HEK293 (cell line): ENCODE data around the gene SAP25.
"Not testable (repeated sequence)": the region's sequence is repeated elsewhere in the genome, so short reads cannot be mapped to it uniquely, and the experiment has no call there.

ENCODE experiments used
- CTCF ChIA-PET: fragments of 350-600 bp; formaldehyde crosslinking; extraction: SDS; loops from one replicate; lab custom pipeline; 2021; ENCODE audit warnings: antibody characterized with exemption; lab: Yijun Ruan, JAX
- POLR2A ChIA-PET: fragments of 300-600 bp; formaldehyde crosslinking; extraction: SDS; loops from one replicate; lab custom pipeline; 2020; ENCODE audit warnings: antibody characterized with exemption, inconsistent platforms; lab: Yijun Ruan, JAX
- H3K27ac ChIP-seq: fragments of 200-500 bp; sonication (Bioruptor generic); 2 replicates; pipeline ENCODE4 v1.5.1; 2014; ENCODE audit warnings: low read depth, low read length, control low read depth, inconsistent platforms; ENCODE audit errors: extremely low read depth
- H3K36me3 ChIP-seq, 2 experiments: fragments of 200-500 bp in 1 of 2; sonication (Bioruptor generic) in 1 of 2; 1 replicate in 1 of 2; 2 replicates in 1 of 2; pipeline ENCODE4 v1.5.1; 2014 to 2017; ENCODE audit warnings: inconsistent platforms in 2 of 2, low read length in 2 of 2; ENCODE audit not compliant: control insufficient read depth in 2 of 2, insufficient read depth in 1 of 2
- H3K4me1 ChIP-seq: fragments of 200-500 bp; sonication (Bioruptor generic); 2 replicates; pipeline ENCODE4 v1.5.1; 2014; ENCODE audit warnings: mild to moderate bottlenecking, low read length, inconsistent platforms; ENCODE audit not compliant: control insufficient read depth, insufficient read depth
- H3K4me3 ChIP-seq: 2 replicates; pipeline ENCODE4 v1.5.1; 2011; ENCODE audit warnings: low read depth, mild to moderate bottlenecking, control low read depth, low read length, moderate library complexity
- H3K9me3 ChIP-seq: fragments of 200-500 bp; sonication (Bioruptor generic); 2 replicates; pipeline ENCODE4 v1.5.1; 2014; ENCODE audit warnings: low read depth, low read length, inconsistent platforms; ENCODE audit not compliant: control insufficient read depth, insufficient read depth
- BCL11A ChIP-seq: fragments of 450-650 bp; formaldehyde crosslinking; IDR thresholded peaks from 2 replicates; pipeline ENCODE4 v1.5.1; 2016; ENCODE audit warnings: low read depth, missing biosample characterization, missing genetic modification characterization
- BCL11B ChIP-seq: fragments of 450-650 bp; formaldehyde crosslinking; IDR thresholded peaks from 2 replicates; pipeline ENCODE4 v1.5.1; 2016; ENCODE audit warnings: low read depth, missing biosample characterization, missing genetic modification characterization
- GLIS1 ChIP-seq: fragments of 450-650 bp; formaldehyde crosslinking; IDR thresholded peaks from 2 replicates; pipeline ENCODE4 v1.5.1; 2016; ENCODE audit warnings: missing biosample characterization, missing genetic modification characterization
- HOXA7 ChIP-seq: sonication (generic); formaldehyde crosslinking; IDR thresholded peaks from 2 replicates; pipeline ENCODE4 v1.8.1; 2022; ENCODE audit warnings: missing genetic modification reagents, borderline replicate concordance
- KLF7 ChIP-seq: fragments of 450-650 bp; formaldehyde crosslinking; IDR thresholded peaks from 2 replicates; pipeline ENCODE4 v1.5.1; 2016; ENCODE audit warnings: missing biosample characterization, missing genetic modification characterization, borderline replicate concordance
- PBX3 ChIP-seq: sonication (generic); formaldehyde crosslinking; IDR thresholded peaks from 2 replicates; pipeline ENCODE4 v1.8.1; 2022; ENCODE audit warnings: mild to moderate bottlenecking, moderate library complexity, missing genetic modification reagents
- YY2 ChIP-seq: fragments of 450-650 bp; formaldehyde crosslinking; IDR thresholded peaks from 2 replicates; pipeline ENCODE4 v1.5.1; 2016; ENCODE audit warnings: missing biosample characterization, missing genetic modification characterization
- ZBTB44 ChIP-seq: fragments of 450-650 bp; IDR thresholded peaks from 2 replicates; pipeline ENCODE4 v1.5.1; 2018; ENCODE audit warnings: missing biosample characterization, mild to moderate bottlenecking, missing genetic modification characterization
- ZNF10 ChIP-seq: fragments of 450-650 bp; formaldehyde crosslinking; IDR thresholded peaks from 2 replicates; pipeline ENCODE4 v1.5.1; 2017; ENCODE audit warnings: missing biosample characterization, missing genetic modification characterization
- ZNF132 ChIP-seq: fragments of 450-650 bp; formaldehyde crosslinking; IDR thresholded peaks from 2 replicates; pipeline ENCODE4 v1.5.1; 2017; ENCODE audit warnings: missing biosample characterization, missing genetic modification characterization, borderline replicate concordance
- ZNF211 ChIP-seq: fragments of 450-650 bp; formaldehyde crosslinking; IDR thresholded peaks from 2 replicates; pipeline ENCODE4 v1.5.1; 2016; ENCODE audit warnings: low read depth, missing biosample characterization, missing genetic modification characterization
- ZNF221 ChIP-seq: fragments of 450-650 bp; formaldehyde crosslinking; IDR thresholded peaks from 2 replicates; pipeline ENCODE4 v1.5.1; 2017; ENCODE audit warnings: missing biosample characterization, missing genetic modification characterization, borderline replicate concordance
- ZNF548 ChIP-seq: fragments of 450-650 bp; formaldehyde crosslinking; IDR thresholded peaks from 2 replicates; pipeline ENCODE4 v1.5.1; 2016; ENCODE audit warnings: missing biosample characterization, missing genetic modification characterization
- ZNF561 ChIP-seq: fragments of 450-650 bp; IDR thresholded peaks from 2 replicates; pipeline ENCODE4 v1.5.1; 2018; ENCODE audit warnings: missing biosample characterization, missing genetic modification characterization, borderline replicate concordance
- ZNF664 ChIP-seq: fragments of 450-650 bp; formaldehyde crosslinking; IDR thresholded peaks from 2 replicates; pipeline ENCODE4 v1.5.1; 2016; ENCODE audit warnings: missing biosample characterization, missing genetic modification characterization
- ZNF677 ChIP-seq: fragments of 450-650 bp; IDR thresholded peaks from 2 replicates; pipeline ENCODE4 v1.5.0; 2018; ENCODE audit warnings: missing biosample characterization, mild to moderate bottlenecking, missing genetic modification characterization, moderate library complexity
- ZNF785 ChIP-seq: fragments of 450-650 bp; formaldehyde crosslinking; IDR thresholded peaks from 2 replicates; pipeline ENCODE4 v1.5.1; 2016; ENCODE audit warnings: missing biosample characterization, missing genetic modification characterization
- TF ChIP-seq, protein P1 (sequence below): fragments of 450-650 bp; formaldehyde crosslinking; IDR thresholded peaks from 2 replicates; pipeline ENCODE4 v1.5.1; 2016; ENCODE audit warnings: missing biosample characterization, missing genetic modification characterization
- TF ChIP-seq, protein P2 (sequence below): fragments of 450-650 bp; formaldehyde crosslinking; IDR thresholded peaks from 2 replicates; pipeline ENCODE4 v1.5.1; 2016; ENCODE audit warnings: missing biosample characterization, missing genetic modification characterization

Gene SAP25

GRCh38 chr7:100544386-100544785 lies 29.3 kb downstream of the SAP25 start:
- H3K27ac ChIP-seq, result 0 out of 2 replicates have a peak overlapping the region, but pooled peaks have one; percentile 25
- no peaks in the 10 kb centered on the region for H3K9me3 ChIP-seq
- CTCF ChIA-PET, result interaction anchor here (0.6 to 4.1 kb wide), 8 partner anchors 12 to 147 kb away, joined by 3 to 36 read pairs (median 5); no protein-coding TSS in a partner anchor
- H3K36me3 ChIP-seq, result peaks cover under 1 to 7% of the 10 kb centered on the region in 2 experiments; a peak in 2 of 3 replicates
- H3K4me1 ChIP-seq, result peaks cover 39% of the 10 kb centered on the region
- POLR2A ChIA-PET, result interaction anchor here (0.6 to 1.3 kb wide), 3 partner anchors 11 to 42 kb away, joined by 3 read pairs; partner anchors contain the start of gene FBXO24
- no peak for TF ChIP-seq ZNF548 (tag by site-specific recombination)
- TF ChIP-seq ZNF211 (tag by site-specific recombination), result no peak
- no peak for TF ChIP-seq ZNF561 (tag by site-specific recombination)
- TF ChIP-seq GLIS1 (tag by site-specific recombination), result no peak
- TF ChIP-seq, protein P1, sequence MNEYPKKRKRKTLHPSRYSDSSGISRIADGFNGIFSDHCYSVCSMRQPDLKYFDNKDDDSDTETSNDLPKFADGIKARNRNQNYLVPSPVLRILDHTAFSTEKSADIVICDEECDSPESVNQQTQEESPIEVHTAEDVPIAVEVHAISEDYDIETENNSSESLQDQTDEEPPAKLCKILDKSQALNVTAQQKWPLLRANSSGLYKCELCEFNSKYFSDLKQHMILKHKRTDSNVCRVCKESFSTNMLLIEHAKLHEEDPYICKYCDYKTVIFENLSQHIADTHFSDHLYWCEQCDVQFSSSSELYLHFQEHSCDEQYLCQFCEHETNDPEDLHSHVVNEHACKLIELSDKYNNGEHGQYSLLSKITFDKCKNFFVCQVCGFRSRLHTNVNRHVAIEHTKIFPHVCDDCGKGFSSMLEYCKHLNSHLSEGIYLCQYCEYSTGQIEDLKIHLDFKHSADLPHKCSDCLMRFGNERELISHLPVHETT, result no peak
- TF ChIP-seq ZNF221, result no peak
- TF ChIP-seq HOXA7 (CRISPR knock-in tag), result no peak
- TF ChIP-seq, protein P2, sequence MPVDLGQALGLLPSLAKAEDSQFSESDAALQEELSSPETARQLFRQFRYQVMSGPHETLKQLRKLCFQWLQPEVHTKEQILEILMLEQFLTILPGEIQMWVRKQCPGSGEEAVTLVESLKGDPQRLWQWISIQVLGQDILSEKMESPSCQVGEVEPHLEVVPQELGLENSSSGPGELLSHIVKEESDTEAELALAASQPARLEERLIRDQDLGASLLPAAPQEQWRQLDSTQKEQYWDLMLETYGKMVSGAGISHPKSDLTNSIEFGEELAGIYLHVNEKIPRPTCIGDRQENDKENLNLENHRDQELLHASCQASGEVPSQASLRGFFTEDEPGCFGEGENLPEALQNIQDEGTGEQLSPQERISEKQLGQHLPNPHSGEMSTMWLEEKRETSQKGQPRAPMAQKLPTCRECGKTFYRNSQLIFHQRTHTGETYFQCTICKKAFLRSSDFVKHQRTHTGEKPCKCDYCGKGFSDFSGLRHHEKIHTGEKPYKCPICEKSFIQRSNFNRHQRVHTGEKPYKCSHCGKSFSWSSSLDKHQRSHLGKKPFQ (tag by site-specific recombination), result no peak
- no peak overlapping the region for H3K4me3 ChIP-seq

DNA sequence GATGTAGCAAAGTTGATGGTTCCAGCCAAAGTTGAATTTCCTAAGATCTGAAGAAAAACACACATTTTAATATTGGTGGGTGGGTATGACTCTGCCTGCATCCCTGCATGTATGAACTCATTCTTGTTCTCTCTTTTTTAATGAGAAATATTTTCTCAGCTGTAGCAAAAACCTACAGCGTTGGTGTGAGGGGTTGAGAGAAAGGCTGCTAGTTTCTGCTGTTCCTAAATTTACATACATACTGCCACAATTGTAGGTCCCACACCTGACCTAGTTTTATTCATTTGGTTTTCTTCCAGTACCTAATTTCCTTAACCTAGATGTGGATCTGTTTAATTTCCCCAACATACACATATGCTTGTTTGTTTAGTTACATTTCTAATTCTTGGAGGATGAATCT lies 30.1 kb downstream of the SAP25 start:
- TF ChIP-seq ZNF132 (tag by site-specific recombination), result no peak
- TF ChIP-seq ZNF677 (tag by site-specific recombination), result no peak
- TF ChIP-seq BCL11A, result no peak
- no peak for TF ChIP-seq KLF7
- no peak for TF ChIP-seq BCL11B (tag by site-specific recombination)
- no peak for TF ChIP-seq ZBTB44 (tag by site-specific recombination)
- no peak for TF ChIP-seq ZNF10
- no peak for TF ChIP-seq ZNF664
- TF ChIP-seq ZNF785, result no peak
- TF ChIP-seq PBX3 (CRISPR knock-in tag), result no peak
- TF ChIP-seq YY2 (tag by site-specific recombination), result no peak
- Histone ChIP-seq H3K4me1 (peaks cover 39% of the 10 kb centered on the region), H3K27ac (no peak overlapping the region), H3K36me3 (peaks cover 0 to under 1% of the 10 kb centered on the region in 2 experiments; a peak in 1 of 3 replicates), H3K4me3 (no peak overlapping the region), H3K9me3 (no peaks in the 10 kb centered on the region)
- ChIA-PET POLR2A (interaction anchor here (1.1 to 1.3 kb wide), 3 partner anchors 10 to 64 kb away, joined by 3 read pairs; partner anchors contain the start of gene FBXO24), CTCF (interaction anchor here (1.0 to 4.1 kb wide), 4 partner anchors 13 to 148 kb away, joined by 3 to 36 read pairs (median 12); no protein-coding TSS in a partner anchor)

DNA sequence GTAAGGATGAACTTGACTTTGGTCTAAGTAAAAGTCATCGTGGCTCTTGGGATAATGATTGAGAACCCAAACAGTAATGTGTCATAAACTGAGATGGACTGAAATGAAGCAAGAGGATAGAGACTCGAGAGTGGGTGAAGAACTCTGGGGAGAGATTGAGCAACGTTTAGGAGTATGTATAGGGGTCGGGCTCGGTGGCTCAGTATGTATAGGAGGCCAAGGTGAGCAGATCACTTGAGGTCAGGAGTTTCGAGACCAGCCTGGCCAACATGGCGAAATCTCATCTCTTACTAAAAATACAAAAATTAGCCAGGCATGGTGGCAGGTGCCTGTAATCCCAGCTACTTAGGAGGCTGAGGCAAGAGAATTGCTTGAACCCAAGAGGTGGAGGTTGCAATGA lies 32.4 kb downstream of the SAP25 start:
- CTCF ChIA-PET, result interaction anchor here (0.6 to 2.9 kb wide), 3 partner anchors 19 to 533 kb away, joined by 3 to 20 read pairs (median 5); no protein-coding TSS in a partner anchor
- H3K4me3 ChIP-seq, H3K27ac ChIP-seq, H3K36me3 ChIP-seq, H3K9me3 ChIP-seq, POLR2A ChIA-PET: not testable (repeated sequence)
- H3K4me1 ChIP-seq, result peaks cover 25% of the 10 kb centered on the region
